ENCODE data around the gene WBP1. TPM values are rescaled to one million over a fixed set of nuclear protein-coding genes. Genes with fewer than 3 reads are reported as not detected.

Gene WBP1
- total RNA-seq, 1 experiment from 2014 or later, result 66.0 TPM

DNA sequence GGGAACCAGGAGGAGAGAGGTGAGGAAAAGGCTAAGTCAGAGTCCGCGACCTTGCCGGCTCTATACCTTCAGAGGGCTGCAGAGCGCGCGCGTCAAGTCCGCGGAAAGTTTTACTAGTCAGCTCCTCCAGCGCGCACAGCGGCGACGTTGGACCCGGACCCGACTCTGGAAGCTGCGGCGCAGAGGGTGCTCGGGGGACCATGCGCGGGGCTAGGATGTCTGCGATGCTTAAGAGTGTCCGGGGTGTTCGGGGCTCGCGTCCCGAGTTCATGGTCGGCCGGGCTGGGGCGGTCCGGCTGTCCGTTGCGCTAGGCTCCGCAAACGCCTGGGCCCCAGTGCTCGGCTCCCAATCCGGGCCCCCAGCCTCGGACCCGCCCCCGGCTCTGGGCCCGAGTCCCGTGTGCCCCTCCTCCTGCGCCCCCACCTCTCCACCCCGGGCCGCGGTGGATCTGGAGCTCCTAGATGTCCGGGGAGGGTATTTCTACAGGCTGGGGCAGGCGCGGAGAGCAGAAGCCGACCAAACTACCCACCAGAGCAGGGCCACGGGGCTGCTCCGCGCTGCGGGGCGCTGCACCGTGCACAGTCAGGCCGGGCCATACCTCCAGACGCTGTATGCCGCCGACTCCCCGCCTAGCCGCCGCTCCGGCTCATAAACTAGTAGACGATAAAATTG is 41.2 kb downstream of the WBP1 start, which contains the start of gene LBX2:
LBX2 (minus strand) TSS at position 337 of the 673 bp plus-strand sequence; CDS start at position 271, 66 bp downstream.
- ATAC-seq (peak; percentile 5), DNase-seq (ENCODE audit: low spot score) (peak; percentile 52)
- peaks cover 2% of the 10 kb centered on the region; the same call in 1 of the 2 replicates for H3K36me3 Mint-ChIP-seq
- ChIA-PET POLR2A (interaction anchor here (0.6 to 1.5 kb wide), 5 partner anchors 16 to 215 kb away, joined by 3 to 6 read pairs (median 4); partner anchors contain the start of genes CCDC142, TTC31 and WBP1), CTCF (interaction anchor here (0.8 to 6.0 kb wide), 5 partner anchors 16 to 164 kb away, joined by 3 to 43 read pairs (median 5); partner anchors contain the start of genes CCDC142 and TTC31)
- TF ChIP-seq, protein P1, sequence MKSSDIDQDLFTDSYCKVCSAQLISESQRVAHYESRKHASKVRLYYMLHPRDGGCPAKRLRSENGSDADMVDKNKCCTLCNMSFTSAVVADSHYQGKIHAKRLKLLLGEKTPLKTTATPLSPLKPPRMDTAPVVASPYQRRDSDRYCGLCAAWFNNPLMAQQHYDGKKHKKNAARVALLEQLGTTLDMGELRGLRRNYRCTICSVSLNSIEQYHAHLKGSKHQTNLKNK (CRISPR knock-in tag; IDR thresholded peaks at IDR 0.05), result no peak
- TF ChIP-seq, protein P2, sequence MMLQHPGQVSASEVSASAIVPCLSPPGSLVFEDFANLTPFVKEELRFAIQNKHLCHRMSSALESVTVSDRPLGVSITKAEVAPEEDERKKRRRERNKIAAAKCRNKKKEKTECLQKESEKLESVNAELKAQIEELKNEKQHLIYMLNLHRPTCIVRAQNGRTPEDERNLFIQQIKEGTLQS (CRISPR knock-in tag; conservative IDR thresholded peaks at IDR 0.05), result no peak
- TF ChIP-seq FOXJ3 (CRISPR knock-in tag; IDR thresholded peaks at IDR 0.05; ENCODE audit: borderline replicate concordance) (no peak), MYBL2 (CRISPR knock-in tag; IDR thresholded peaks at IDR 0.05) (peak; percentile 14; the same call in 1 of the 2 replicates), FOXK1 (CRISPR knock-in tag; IDR thresholded peaks at IDR 0.05) (0 out of 2 replicates have a peak, but pooled peaks have one; percentile 14), FOXP1 (CRISPR knock-in tag; IDR thresholded peaks at IDR 0.05; ENCODE audit: borderline replicate concordance) (peak; percentile 52; the same call in 1 of the 2 replicates), CREB1 (CRISPR knock-in tag; IDR thresholded peaks at IDR 0.05) (no peak), CREM (CRISPR knock-in tag; IDR thresholded peaks at IDR 0.05) (no peak), ZNF121 (CRISPR knock-in tag; IDR thresholded peaks at IDR 0.05) (peak; percentile 93), ZNF138 (CRISPR knock-in tag; conservative IDR thresholded peaks at IDR 0.05) (no peak), ZNF317 (CRISPR knock-in tag; IDR thresholded peaks at IDR 0.05; ENCODE audit: borderline replicate concordance, low read depth) (no peak), GRHL2 (CRISPR knock-in tag; IDR thresholded peaks at IDR 0.05; ENCODE audit: insufficient replicate concordance, severe bottlenecking) (no peak), TP53 (CRISPR knock-in tag; IDR thresholded peaks at IDR 0.05) (0 out of 2 replicates have a peak, but pooled peaks have one; percentile 30)
- TF ChIP-seq, protein P3, sequence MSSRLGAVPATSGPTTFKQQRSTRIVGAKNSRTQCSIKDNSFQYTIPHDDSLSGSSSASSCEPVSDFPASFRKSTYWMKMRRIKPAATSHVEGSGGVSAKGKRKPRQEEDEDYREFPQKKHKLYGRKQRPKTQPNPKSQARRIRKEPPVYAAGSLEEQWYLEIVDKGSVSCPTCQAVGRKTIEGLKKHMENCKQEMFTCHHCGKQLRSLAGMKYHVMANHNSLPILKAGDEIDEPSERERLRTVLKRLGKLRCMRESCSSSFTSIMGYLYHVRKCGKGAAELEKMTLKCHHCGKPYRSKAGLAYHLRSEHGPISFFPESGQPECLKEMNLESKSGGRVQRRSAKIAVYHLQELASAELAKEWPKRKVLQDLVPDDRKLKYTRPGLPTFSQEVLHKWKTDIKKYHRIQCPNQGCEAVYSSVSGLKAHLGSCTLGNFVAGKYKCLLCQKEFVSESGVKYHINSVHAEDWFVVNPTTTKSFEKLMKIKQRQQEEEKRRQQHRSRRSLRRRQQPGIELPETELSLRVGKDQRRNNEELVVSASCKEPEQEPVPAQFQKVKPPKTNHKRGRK (CRISPR knock-in tag; IDR thresholded peaks at IDR 0.05; ENCODE audit: borderline replicate concordance), result no peak
- TF ChIP-seq, protein P4, sequence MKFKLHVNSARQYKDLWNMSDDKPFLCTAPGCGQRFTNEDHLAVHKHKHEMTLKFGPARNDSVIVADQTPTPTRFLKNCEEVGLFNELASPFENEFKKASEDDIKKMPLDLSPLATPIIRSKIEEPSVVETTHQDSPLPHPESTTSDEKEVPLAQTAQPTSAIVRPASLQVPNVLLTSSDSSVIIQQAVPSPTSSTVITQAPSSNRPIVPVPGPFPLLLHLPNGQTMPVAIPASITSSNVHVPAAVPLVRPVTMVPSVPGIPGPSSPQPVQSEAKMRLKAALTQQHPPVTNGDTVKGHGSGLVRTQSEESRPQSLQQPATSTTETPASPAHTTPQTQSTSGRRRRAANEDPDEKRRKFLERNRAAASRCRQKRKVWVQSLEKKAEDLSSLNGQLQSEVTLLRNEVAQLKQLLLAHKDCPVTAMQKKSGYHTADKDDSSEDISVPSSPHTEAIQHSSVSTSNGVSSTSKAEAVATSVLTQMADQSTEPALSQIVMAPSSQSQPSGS (CRISPR knock-in tag; IDR thresholded peaks at IDR 0.05; ENCODE audit: borderline replicate concordance, low read depth), result no peak
- TF ChIP-seq, protein P5, sequence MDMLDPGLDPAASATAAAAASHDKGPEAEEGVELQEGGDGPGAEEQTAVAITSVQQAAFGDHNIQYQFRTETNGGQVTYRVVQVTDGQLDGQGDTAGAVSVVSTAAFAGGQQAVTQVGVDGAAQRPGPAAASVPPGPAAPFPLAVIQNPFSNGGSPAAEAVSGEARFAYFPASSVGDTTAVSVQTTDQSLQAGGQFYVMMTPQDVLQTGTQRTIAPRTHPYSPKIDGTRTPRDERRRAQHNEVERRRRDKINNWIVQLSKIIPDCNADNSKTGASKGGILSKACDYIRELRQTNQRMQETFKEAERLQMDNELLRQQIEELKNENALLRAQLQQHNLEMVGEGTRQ (CRISPR knock-in tag; IDR thresholded peaks at IDR 0.05), result no peak; the same call in 1 of the 2 replicates
- TF ChIP-seq, protein P6, sequence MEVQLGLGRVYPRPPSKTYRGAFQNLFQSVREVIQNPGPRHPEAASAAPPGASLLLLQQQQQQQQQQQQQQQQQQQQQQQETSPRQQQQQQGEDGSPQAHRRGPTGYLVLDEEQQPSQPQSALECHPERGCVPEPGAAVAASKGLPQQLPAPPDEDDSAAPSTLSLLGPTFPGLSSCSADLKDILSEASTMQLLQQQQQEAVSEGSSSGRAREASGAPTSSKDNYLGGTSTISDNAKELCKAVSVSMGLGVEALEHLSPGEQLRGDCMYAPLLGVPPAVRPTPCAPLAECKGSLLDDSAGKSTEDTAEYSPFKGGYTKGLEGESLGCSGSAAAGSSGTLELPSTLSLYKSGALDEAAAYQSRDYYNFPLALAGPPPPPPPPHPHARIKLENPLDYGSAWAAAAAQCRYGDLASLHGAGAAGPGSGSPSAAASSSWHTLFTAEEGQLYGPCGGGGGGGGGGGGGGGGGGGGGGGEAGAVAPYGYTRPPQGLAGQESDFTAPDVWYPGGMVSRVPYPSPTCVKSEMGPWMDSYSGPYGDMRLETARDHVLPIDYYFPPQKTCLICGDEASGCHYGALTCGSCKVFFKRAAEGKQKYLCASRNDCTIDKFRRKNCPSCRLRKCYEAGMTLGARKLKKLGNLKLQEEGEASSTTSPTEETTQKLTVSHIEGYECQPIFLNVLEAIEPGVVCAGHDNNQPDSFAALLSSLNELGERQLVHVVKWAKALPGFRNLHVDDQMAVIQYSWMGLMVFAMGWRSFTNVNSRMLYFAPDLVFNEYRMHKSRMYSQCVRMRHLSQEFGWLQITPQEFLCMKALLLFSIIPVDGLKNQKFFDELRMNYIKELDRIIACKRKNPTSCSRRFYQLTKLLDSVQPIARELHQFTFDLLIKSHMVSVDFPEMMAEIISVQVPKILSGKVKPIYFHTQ (CRISPR knock-in tag; IDR thresholded peaks at IDR 0.05), result no peak
- H3K27ac Mint-ChIP-seq, result no peak within 1 kb of the TSS
- H3K27me3 Mint-ChIP-seq (ENCODE audit: low read depth), result peaks cover 100% of the 10 kb centered on the region
- no peaks in the 10 kb centered on the region for H3K9me3 Mint-ChIP-seq
- H3K4me3 Mint-ChIP-seq, result peak within 1 kb of the TSS; percentile 79
- H3K4me1 Mint-ChIP-seq, result peaks cover 50% of the 10 kb centered on the region
